Gastrocnemius medialis (tissue), 4 donors: ENCODE data around the gene TOM1. TPM values are rescaled to one million over a fixed set of nuclear protein-coding genes. Genes with fewer than 3 reads are reported as not detected.

ENCODE experiments used
- ATAC-seq, 2 donors: fragments of 150-250 bp; one replicate each; pipeline ENCODE4 v1.9.1; 2016
- DNase-seq, 2 donors: peaks; one replicate each; pipeline ENCODE4 v3.0.0-alpha.2; 2019
- H3K27ac ChIP-seq, 4 donors: fragments of 200-600 bp; sonication (generic); 1 replicate in 1 of 4; 2 replicates in 3 of 4; pipeline ENCODE4 v1.5.1; 2016 to 2018; ENCODE audit warnings: mild to moderate bottlenecking in 2 of 4, moderate library complexity in 1 of 4
- H3K27me3 ChIP-seq, 3 donors: fragments of 200-600 bp; sonication (generic) in 2 of 3; 1 replicate in 1 of 3; 2 replicates in 2 of 3; pipeline versions ENCODE4 v1.5.1 to v1.6.0; 2016 to 2019; ENCODE audit warnings: mild to moderate bottlenecking in 1 of 3, moderate library complexity in 1 of 3
- H3K36me3 ChIP-seq, 2 donors: fragments of 200-600 bp; sonication (generic) in 1 of 2; one replicate each; pipeline ENCODE4 v1.5.1; 2017 to 2018
- H3K4me1 ChIP-seq, 2 donors: fragments of 200-600 bp; sonication (generic) in 1 of 2; one replicate each; pipeline ENCODE4 v1.5.1; 2016 to 2017; ENCODE audit warnings: mild to moderate bottlenecking in 2 of 2
- H3K4me3 ChIP-seq, 4 donors: fragments of 200-600 bp; sonication (generic) in 3 of 4; 1 replicate in 1 of 4; 2 replicates in 3 of 4; pipeline ENCODE4 v1.5.1; 2016 to 2019; ENCODE audit warnings: mild to moderate bottlenecking in 2 of 4
- H3K9me3 ChIP-seq, 3 donors: fragments of 200-600 bp; sonication (generic) in 2 of 3; 1 replicate in 1 of 3; 2 replicates in 2 of 3; pipeline ENCODE4 v1.5.1; 2016 to 2019
- POLR2A ChIP-seq, 2 donors: fragments of 450-650 bp; IDR thresholded peaks; one replicate each; pipeline ENCODE4 v1.6.1; 2017; ENCODE audit warnings: antibody characterized with exemption in 2 of 2, mild to moderate bottlenecking in 2 of 2, moderate library complexity in 2 of 2
- in situ Hi-C, 4 donors: fragments of 200-750 bp; cut with MboI; loops; one replicate each; pipeline versions ENCODE4 v1.15.0 to v1.8.0; 2017; ENCODE audit warnings: low sequenced_read_pairs in 4 of 4
- intact Hi-C: fragments of 100-400 bp; cut with DNase I; formaldehyde crosslinking; loops from one replicate; pipeline ENCODE4 v1.15.1; 2023; ENCODE audit warnings: low total_unique reads
- total RNA-seq, 4 donors: library from RNA; depleted of rRNA; stranded (reverse); fragments of >200 nt; gene quantifications; one replicate each; pipeline versions ENCODE4 v1.1.0 to v1.2.3, GENCODE V29; 2016
- TF ChIP-seq, protein P1 (sequence below), 5 experiments: fragments of 450-650 bp in 3 of 5; fragments of 200-600 bp in 2 of 5; sonication (generic) in 2 of 5; IDR thresholded peaks in 4 of 5; conservative IDR thresholded peaks in 1 of 5; 1 replicate in 4 of 5; 2 replicates in 1 of 5; pipeline ENCODE4 v1.5.1; 2016 to 2019; ENCODE audit warnings: antibody characterized with exemption in 5 of 5, mild to moderate bottlenecking in 3 of 5, moderate library complexity in 3 of 5

The TOM1 gene
- total RNA-seq, 4 donors from 2014 or later, result 363 to 609 (median 425) TPM

- DNase-seq (no peak), ATAC-seq (no peak)
- intact Hi-C loops (no loop called here), in situ Hi-C loops (no loop called here)
- H3K27ac ChIP-seq, result no peak overlapping the region
- no peak for TF ChIP-seq POLR2A (IDR thresholded peaks at IDR 0.05)
- TF ChIP-seq, protein P1, sequence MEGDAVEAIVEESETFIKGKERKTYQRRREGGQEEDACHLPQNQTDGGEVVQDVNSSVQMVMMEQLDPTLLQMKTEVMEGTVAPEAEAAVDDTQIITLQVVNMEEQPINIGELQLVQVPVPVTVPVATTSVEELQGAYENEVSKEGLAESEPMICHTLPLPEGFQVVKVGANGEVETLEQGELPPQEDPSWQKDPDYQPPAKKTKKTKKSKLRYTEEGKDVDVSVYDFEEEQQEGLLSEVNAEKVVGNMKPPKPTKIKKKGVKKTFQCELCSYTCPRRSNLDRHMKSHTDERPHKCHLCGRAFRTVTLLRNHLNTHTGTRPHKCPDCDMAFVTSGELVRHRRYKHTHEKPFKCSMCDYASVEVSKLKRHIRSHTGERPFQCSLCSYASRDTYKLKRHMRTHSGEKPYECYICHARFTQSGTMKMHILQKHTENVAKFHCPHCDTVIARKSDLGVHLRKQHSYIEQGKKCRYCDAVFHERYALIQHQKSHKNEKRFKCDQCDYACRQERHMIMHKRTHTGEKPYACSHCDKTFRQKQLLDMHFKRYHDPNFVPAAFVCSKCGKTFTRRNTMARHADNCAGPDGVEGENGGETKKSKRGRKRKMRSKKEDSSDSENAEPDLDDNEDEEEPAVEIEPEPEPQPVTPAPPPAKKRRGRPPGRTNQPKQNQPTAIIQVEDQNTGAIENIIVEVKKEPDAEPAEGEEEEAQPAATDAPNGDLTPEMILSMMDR (IDR thresholded peaks at IDR 0.05 in 4 of 5, conservative IDR thresholded peaks at IDR 0.05 in 1 of 5), result no peak
- H3K9me3 ChIP-seq, result no peaks in the 10 kb centered on the region
- no peak overlapping the region for H3K4me3 ChIP-seq
- H3K4me1 ChIP-seq, result peaks cover 3 to 21% of the 10 kb centered on the region in 2 donors
- no peaks in the 10 kb centered on the region for H3K36me3 ChIP-seq
- no peaks in the 10 kb centered on the region for H3K27me3 ChIP-seq
Measured at GRCh38 chr22:35368386-35368785, 68.7 kb downstream of the TOM1 start.

DNA sequence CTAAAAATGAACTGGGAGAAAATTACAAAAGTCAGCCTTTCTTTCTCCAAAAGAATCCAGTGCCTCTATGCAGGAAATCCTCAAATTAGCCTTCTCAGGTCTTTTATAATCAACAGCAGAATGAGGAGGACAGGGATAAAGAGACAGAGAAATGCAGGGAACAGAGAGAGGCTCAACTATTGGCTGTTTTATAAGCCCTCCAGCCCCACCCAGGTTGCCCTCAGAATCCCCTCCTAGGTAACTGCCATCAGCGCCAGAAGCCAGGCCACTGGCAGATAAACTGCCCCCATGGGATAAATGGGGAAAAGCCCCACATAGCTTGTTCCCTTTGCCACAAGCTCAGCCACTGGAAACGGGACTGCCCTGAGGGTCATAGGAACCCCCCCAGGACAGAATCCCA, 70.3 kb downstream of the TOM1 start:
- TF ChIP-seq, protein P1 (IDR thresholded peaks at IDR 0.05 in 4 of 5, conservative IDR thresholded peaks at IDR 0.05 in 1 of 5), result no peak
- TF ChIP-seq POLR2A (IDR thresholded peaks at IDR 0.05), result no peak
- Histone ChIP-seq H3K27me3 (no peaks in the 10 kb centered on the region), H3K36me3 (no peaks in the 10 kb centered on the region), H3K4me3 (no peak overlapping the region), H3K4me1 (peaks cover 3 to 21% of the 10 kb centered on the region in 2 donors), H3K27ac (peak overlapping the region; percentile 90 to 99 (median 95)), H3K9me3 (no peaks in the 10 kb centered on the region)
- no peak for DNase-seq
- in situ Hi-C loops (no loop called here), intact Hi-C loops (no loop called here)
- no peak for ATAC-seq

DNA sequence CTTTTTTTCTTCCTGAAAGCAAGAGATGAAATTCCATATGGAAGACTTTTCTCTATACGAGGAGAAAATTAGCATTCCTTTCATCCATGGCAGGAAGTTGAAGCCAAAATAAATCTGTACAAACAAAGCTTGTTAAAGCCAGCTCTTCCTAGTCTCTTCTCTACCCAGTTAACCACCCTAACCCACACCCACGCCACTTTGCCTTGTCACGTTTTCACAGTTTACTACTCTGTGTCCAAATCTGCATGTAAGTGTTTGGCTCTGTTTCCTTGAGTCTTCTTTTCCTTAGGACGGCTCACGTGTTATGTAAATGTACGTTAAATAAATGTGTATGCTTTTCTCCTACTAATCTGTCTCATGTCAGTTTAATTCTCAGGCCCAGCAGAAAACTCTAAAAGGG, 74.1 kb downstream of the TOM1 start:
- in situ Hi-C loops (no loop called here), intact Hi-C loops (no loop called here)
- H3K4me1 ChIP-seq, result peaks cover 18 to 38% of the 10 kb centered on the region in 2 donors
- H3K4me3 ChIP-seq, result no peak overlapping the region
- H3K9me3 ChIP-seq, result no peaks in the 10 kb centered on the region
- ATAC-seq (no peak), DNase-seq (no peak)
- H3K27me3 ChIP-seq, result no peaks in the 10 kb centered on the region
- no peaks in the 10 kb centered on the region for H3K36me3 ChIP-seq
- TF ChIP-seq, protein P1 (IDR thresholded peaks at IDR 0.05 in 4 of 5, conservative IDR thresholded peaks at IDR 0.05 in 1 of 5), result no peak
- TF ChIP-seq POLR2A (IDR thresholded peaks at IDR 0.05), result no peak
- peak overlapping the region in 3 of 4 donors; percentile 15 to 98 (median 22) for H3K27ac ChIP-seq

- in situ Hi-C loops (no loop called here), intact Hi-C loops (no loop called here)
- DNase-seq (no peak), ATAC-seq (no peak)
- Histone ChIP-seq H3K27me3 (no peaks in the 10 kb centered on the region), H3K27ac (peak overlapping the region in 3 of 4 donors; percentile 19 to 93 (median 91)), H3K9me3 (no peaks in the 10 kb centered on the region), H3K36me3 (no peaks in the 10 kb centered on the region), H3K4me3 (no peak overlapping the region), H3K4me1 (peaks cover 18 to 33% of the 10 kb centered on the region in 2 donors)
- TF ChIP-seq, protein P1 (IDR thresholded peaks at IDR 0.05 in 4 of 5, conservative IDR thresholded peaks at IDR 0.05 in 1 of 5), result no peak
- TF ChIP-seq POLR2A (IDR thresholded peaks at IDR 0.05), result no peak
Measured at GRCh38 chr22:35375031-35375430, 75.3 kb downstream of the TOM1 start.

GRCh38 chr22:35375526-35375925, 75.8 kb downstream of the TOM1 start:
- intact Hi-C loops, result no loop called here
- in situ Hi-C loops, result no loop called here
- peak overlapping the region; percentile 19 to 93 (median 90) for H3K27ac ChIP-seq
- H3K4me1 ChIP-seq, result peaks cover 23 to 35% of the 10 kb centered on the region in 2 donors
- no peak overlapping the region for H3K4me3 ChIP-seq
- TF ChIP-seq, protein P1 (IDR thresholded peaks at IDR 0.05 in 4 of 5, conservative IDR thresholded peaks at IDR 0.05 in 1 of 5), result no peak
- no peak for TF ChIP-seq POLR2A (IDR thresholded peaks at IDR 0.05)
- DNase-seq (no peak), ATAC-seq (no peak)
- H3K27me3 ChIP-seq, result no peaks in the 10 kb centered on the region
- H3K36me3 ChIP-seq, result no peaks in the 10 kb centered on the region
- no peaks in the 10 kb centered on the region for H3K9me3 ChIP-seq
